ENCODE data around the gene ENTR1. TPM values are rescaled to one million over a fixed set of nuclear protein-coding genes. Genes with fewer than 3 reads are reported as not detected.

Gene ENTR1
- total RNA-seq, 2 donors from 2014 or later = 19.9 to 52.5 TPM

DNA sequence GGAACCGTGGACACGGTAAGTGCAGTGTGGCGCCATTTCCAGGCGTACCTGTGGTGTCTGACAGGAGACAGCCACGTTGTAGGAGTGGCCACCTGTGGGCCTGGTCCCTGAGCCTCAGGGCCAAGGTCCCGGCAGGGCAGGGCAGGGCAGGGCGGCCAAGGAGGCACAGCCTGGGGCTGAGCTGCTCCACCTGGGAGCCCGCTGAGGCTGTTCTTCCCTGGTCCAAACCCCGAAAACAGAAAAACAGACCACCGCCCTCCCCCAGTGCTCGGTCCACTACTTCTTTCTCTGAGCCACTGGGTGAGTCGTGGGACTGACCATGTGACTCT, 8.6 kb upstream of the ENTR1 start:
- intact Hi-C loops (cut with DNase I) = no loop called here
- Histone ChIP-seq H3K9me3 (no peaks in the 10 kb centered on the region), H3K4me3 (no peak overlapping the region), H3K4me1 (replicated peaks) (no peaks in the 10 kb centered on the region), H3K36me3 (peaks cover 31 to 54% of the 10 kb centered on the region in 2 donors), H3K27me3 (replicated peaks; ENCODE audit: insufficient read depth) (no peaks in the 10 kb centered on the region), H3K27ac (no peak overlapping the region)
- TF ChIP-seq CTCF (IDR thresholded peaks at IDR 0.05) (no peak), POLR2A (IDR thresholded peaks at IDR 0.05) (no peak), POLR2AphosphoS5 (IDR thresholded peaks at IDR 0.05) (no peak)
- DNase-seq (ENCODE audit: low spot score) = no peak
- WGBS = 92% methylated on average over 12 of the region's 12 CpGs

DNA sequence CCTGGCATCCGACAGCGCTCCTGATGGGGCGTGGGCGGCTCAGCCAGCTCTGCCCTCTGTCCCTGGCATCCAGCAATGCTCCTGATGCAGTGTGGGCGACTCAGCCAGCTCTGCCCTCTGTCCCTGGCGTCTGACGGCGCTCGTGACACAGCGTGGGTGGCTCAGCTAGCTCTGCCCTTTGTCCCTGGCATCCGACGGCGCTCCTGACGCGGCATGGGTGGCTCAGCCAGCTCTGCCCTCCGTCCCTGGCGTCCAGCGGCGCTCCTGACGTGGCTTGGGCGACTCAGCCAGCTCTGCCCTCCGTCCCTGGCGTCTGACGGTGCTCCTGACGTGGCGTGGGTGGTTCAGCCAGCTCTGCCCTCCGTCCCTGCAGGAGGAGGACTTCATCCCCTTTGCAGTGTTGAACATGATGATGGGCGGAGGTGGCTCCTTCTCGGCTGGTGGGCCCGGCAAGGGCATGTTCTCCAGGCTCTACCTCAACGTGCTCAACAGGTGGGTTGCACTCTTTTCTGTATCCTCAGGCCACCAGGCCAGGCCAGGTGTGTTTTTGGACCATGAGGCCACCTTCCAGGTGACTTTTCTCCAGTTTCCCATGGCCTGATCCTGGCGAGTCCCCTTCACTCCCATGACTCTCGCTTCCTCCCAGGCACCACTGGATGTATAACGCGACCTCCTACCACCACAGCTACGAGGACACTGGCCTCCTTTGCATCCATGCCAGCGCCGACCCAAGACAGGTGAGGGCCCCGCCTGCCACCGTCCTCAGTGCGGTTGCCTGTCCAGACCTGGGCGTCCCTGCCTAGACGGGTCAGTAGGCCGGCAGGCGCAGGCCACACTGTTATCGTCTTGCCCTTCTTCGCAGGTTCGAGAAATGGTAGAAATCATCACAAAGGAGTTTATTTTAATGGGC, 8.0 kb upstream of the ENTR1 start:
- Histone ChIP-seq H3K4me1 (replicated peaks) (no peaks in the 10 kb centered on the region), H3K27me3 (replicated peaks; ENCODE audit: insufficient read depth) (no peaks in the 10 kb centered on the region), H3K36me3 (peaks cover 35 to 54% of the 10 kb centered on the region in 2 donors), H3K9me3 (no peaks in the 10 kb centered on the region), H3K27ac (no peak overlapping the region), H3K4me3 (no peak overlapping the region)
- TF ChIP-seq POLR2A (IDR thresholded peaks at IDR 0.05) = no peak
- TF ChIP-seq CTCF (IDR thresholded peaks at IDR 0.05) = no peak
- TF ChIP-seq POLR2AphosphoS5 (IDR thresholded peaks at IDR 0.05) = no peak
- WGBS = 90% methylated on average over 48 of the region's 48 CpGs
- intact Hi-C loops (cut with DNase I) = no loop called here
- DNase-seq (ENCODE audit: low spot score) = no peak

DNA sequence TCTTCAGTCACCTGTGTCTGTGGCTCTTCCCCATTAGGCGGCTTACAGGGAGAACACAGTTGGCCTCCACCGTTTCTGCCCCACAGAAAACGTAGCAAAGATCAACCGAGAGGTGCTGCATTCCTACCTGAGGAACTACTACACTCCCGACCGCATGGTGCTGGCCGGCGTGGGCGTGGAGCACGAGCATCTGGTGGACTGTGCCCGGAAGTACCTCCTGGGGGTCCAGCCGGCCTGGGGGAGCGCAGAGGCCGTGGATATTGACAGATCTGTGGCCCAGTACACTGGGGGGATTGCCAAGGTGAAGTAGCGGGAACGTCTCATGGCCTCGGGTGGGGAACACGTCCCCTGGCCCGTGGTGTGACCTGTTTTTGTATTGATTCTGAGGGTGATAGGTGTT, 6.5 kb upstream of the ENTR1 start:
- DNase-seq (ENCODE audit: low spot score) = no peak
- intact Hi-C loops (cut with DNase I) = no loop called here
- no peak for TF ChIP-seq CTCF (IDR thresholded peaks at IDR 0.05)
- Histone ChIP-seq H3K4me1 (replicated peaks) (no peaks in the 10 kb centered on the region), H3K36me3 (peaks cover 26 to 44% of the 10 kb centered on the region in 2 donors), H3K27me3 (replicated peaks; ENCODE audit: insufficient read depth) (no peaks in the 10 kb centered on the region), H3K4me3 (no peak overlapping the region), H3K27ac (no peak overlapping the region), H3K9me3 (no peaks in the 10 kb centered on the region)
- WGBS = 95% methylated on average over 19 of the region's 19 CpGs

GRCh38 chr9:136416427-136416826, 6.0 kb upstream of the ENTR1 start:
- no peaks in the 10 kb centered on the region for H3K27me3 ChIP-seq (replicated peaks; ENCODE audit: insufficient read depth)
- H3K27ac ChIP-seq = no peak overlapping the region
- WGBS = 93% methylated on average over 8 of the region's 8 CpGs
- intact Hi-C loops (cut with DNase I) = no loop called here
- peaks cover 3% of the 10 kb centered on the region for H3K4me1 ChIP-seq (replicated peaks)
- peaks cover 26 to 39% of the 10 kb centered on the region in 2 donors for H3K36me3 ChIP-seq
- H3K9me3 ChIP-seq = no peaks in the 10 kb centered on the region
- DNase-seq (ENCODE audit: low spot score) = no peak
- H3K4me3 ChIP-seq = no peak overlapping the region
- TF ChIP-seq POLR2AphosphoS5 (IDR thresholded peaks at IDR 0.05) = no peak
- TF ChIP-seq POLR2A (IDR thresholded peaks at IDR 0.05) = no peak
- TF ChIP-seq CTCF (IDR thresholded peaks at IDR 0.05) = no peak

DNA sequence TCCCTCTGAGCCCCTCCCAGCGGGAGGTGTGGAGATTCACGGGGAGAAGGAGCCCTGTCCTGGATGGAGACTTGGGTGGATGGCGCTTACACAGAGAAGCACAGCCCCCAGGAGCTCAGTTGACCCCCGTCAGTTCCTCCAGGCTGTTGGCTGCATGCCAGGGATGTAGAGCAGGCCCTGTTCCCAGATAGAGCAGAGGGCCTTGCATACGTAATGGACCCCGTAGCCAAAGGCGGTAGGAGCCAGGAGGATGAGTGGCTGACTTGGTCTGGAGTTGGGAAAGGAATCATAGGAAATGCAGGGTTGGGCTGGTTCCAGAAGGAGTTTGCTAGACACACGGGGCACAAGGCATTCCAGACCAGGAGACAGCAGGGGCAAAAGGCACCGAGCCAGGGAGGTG, 2.5 kb upstream of the ENTR1 start:
- intact Hi-C loops (cut with DNase I) = no loop called here
- TF ChIP-seq POLR2AphosphoS5 (IDR thresholded peaks at IDR 0.05) (no peak), POLR2A (IDR thresholded peaks at IDR 0.05) (no peak), CTCF (IDR thresholded peaks at IDR 0.05) (no peak)
- Histone ChIP-seq H3K27ac (no peak overlapping the region), H3K4me1 (replicated peaks) (peaks cover 6% of the 10 kb centered on the region), H3K4me3 (no peak overlapping the region), H3K9me3 (no peaks in the 10 kb centered on the region), H3K36me3 (peaks cover 14% of the 10 kb centered on the region in 2 donors), H3K27me3 (replicated peaks; ENCODE audit: insufficient read depth) (no peaks in the 10 kb centered on the region)
- DNase-seq (ENCODE audit: low spot score) = no peak
- 70% methylated on average over 9 of the region's 9 CpGs for WGBS
